Naive thymus-derived CD4-positive, alpha-beta T cell (primary cell): ENCODE data around the gene NKD1. TPM values are rescaled to one million over a fixed set of nuclear protein-coding genes. Genes with fewer than 3 reads are reported as not detected.

ENCODE experiments used
- ATAC-seq: fragments of 150-1000 bp; cut with Tn5 transposase; 2 replicates; pipeline ENCODE4 v1.10.0; 2021; ENCODE audit warnings: mild to moderate bottlenecking, moderate library complexity
- CTCF ChIA-PET: fragments of 350-600 bp; sonication (Branson Sonifier 250); formaldehyde crosslinking; loops from one replicate; lab custom pipeline; 2021; ENCODE audit warnings: antibody characterized with exemption; lab: Charles Lee
- POLR2A ChIA-PET: fragments of 350-600 bp; sonication (Branson Sonifier 250); formaldehyde crosslinking; loops from one replicate; lab custom pipeline; 2021; ENCODE audit warnings: antibody characterized with exemption, inconsistent platforms; lab: Charles Lee
- DNase-seq, 9 donors: peaks; one replicate each; pipeline versions ENCODE4 v3.0.0 to v3.0.0-alpha.2; 2020 to 2022; ENCODE audit warnings: mixed read lengths in 1 of 9
- H3K27ac ChIP-seq: one replicate; pipeline ENCODE4 v1.7.0; 2013; ENCODE audit warnings: mild to moderate bottlenecking, low read depth, low read length, moderate library complexity
- H3K27me3 ChIP-seq, 2 donors: one replicate each; pipeline ENCODE4 v1.7.0; 2013; ENCODE audit warnings: low read length in 2 of 2, mild to moderate bottlenecking in 2 of 2, moderate library complexity in 2 of 2; ENCODE audit not compliant: control insufficient read depth in 2 of 2, insufficient read depth in 2 of 2
- H3K36me3 ChIP-seq, 3 experiments: 1 replicate in 2 of 3; 2 replicates in 1 of 3; pipeline ENCODE4 v1.7.0; 2013; ENCODE audit warnings: low read length in 3 of 3, mild to moderate bottlenecking in 3 of 3, moderate library complexity in 1 of 3; ENCODE audit not compliant: insufficient read depth in 3 of 3, control insufficient read depth in 2 of 3
- H3K4me1 ChIP-seq, 2 donors: one replicate each; pipeline ENCODE4 v1.7.0; 2013; ENCODE audit warnings: low read length in 2 of 2, mild to moderate bottlenecking in 2 of 2, moderate library complexity in 1 of 2; ENCODE audit not compliant: control insufficient read depth in 2 of 2, insufficient read depth in 2 of 2
- H3K4me3 ChIP-seq: 2 replicates; pipeline ENCODE4 v1.7.0; 2013; ENCODE audit warnings: mild to moderate bottlenecking, low read length
- H3K9me3 ChIP-seq, 3 experiments: 1 replicate in 2 of 3; 2 replicates in 1 of 3; pipeline ENCODE4 v1.7.0; 2013; ENCODE audit warnings: low read length in 3 of 3; ENCODE audit not compliant: control insufficient read depth in 2 of 3
- H3K27ac Mint-ChIP-seq, 9 donors: one replicate each; pipeline ENCODE4 v1.8.0; 2020 to 2022; ENCODE audit warnings: mixed read lengths in 9 of 9, mild to moderate bottlenecking in 8 of 9, moderate library complexity in 5 of 9, inconsistent platforms in 2 of 9
- H3K27me3 Mint-ChIP-seq, 5 donors: one replicate each; pipeline ENCODE4 v1.8.0; 2021 to 2022; ENCODE audit warnings: mixed read lengths in 5 of 5, mild to moderate bottlenecking in 1 of 5
- H3K36me3 Mint-ChIP-seq, 5 donors: one replicate each; pipeline ENCODE4 v1.8.0; 2020 to 2022; ENCODE audit warnings: mixed read lengths in 5 of 5, mild to moderate bottlenecking in 3 of 5, inconsistent platforms in 1 of 5
- H3K4me1 Mint-ChIP-seq, 7 donors: one replicate each; pipeline ENCODE4 v1.8.0; 2020 to 2022; ENCODE audit warnings: mixed read lengths in 7 of 7, mild to moderate bottlenecking in 3 of 7, inconsistent platforms in 1 of 7
- H3K4me3 Mint-ChIP-seq, 10 donors: one replicate each; pipeline ENCODE4 v1.8.0; 2020 to 2022; ENCODE audit warnings: mild to moderate bottlenecking in 10 of 10, mixed read lengths in 10 of 10, moderate library complexity in 6 of 10, inconsistent platforms in 2 of 10
- H3K9me3 Mint-ChIP-seq, 11 donors: one replicate each; pipeline ENCODE4 v1.8.0; 2020 to 2022; ENCODE audit warnings: mixed read lengths in 11 of 11, mild to moderate bottlenecking in 4 of 11, inconsistent platforms in 1 of 11, moderate library complexity in 1 of 11
- intact Hi-C, 2 donors: fragments of 100-400 bp; cut with micrococcal nuclease; formaldehyde crosslinking; loops; one replicate each; pipeline ENCODE4 v1.15.1; 2023
- polyA plus RNA-seq, 2 donors: library from polyadenylated mRNA; unstranded; fragments of 300-500 nt; fragmentation: Illumina TruSeq; gene quantifications; one replicate each; pipeline ENCODE4 v1.2.3, GENCODE V29; 2021
- total RNA-seq, 6 experiments: library from RNA in 5 of 6; stranded (reverse) in 5 of 6; gene quantifications; 1 replicate in 5 of 6; 2 replicates in 1 of 6; pipeline ENCODE4 v1.2.3 and lab custom pipeline; 2021 to 2026

NKD1 gene
- total and polyA plus RNA-seq, 7 experiments from 2014 or later = 0.36 to 7.9 (median 5.0) TPM

- H3K4me3 Mint-ChIP-seq = no peak overlapping the region
- intact Hi-C loops = no loop called here
- no peaks in the 10 kb centered on the region for H3K9me3 Mint-ChIP-seq
- no peak overlapping the region for H3K27ac ChIP-seq
- H3K4me1 Mint-ChIP-seq = peaks cover 10 to 23% (median 14%) of the 10 kb centered on the region in 7 donors
- H3K36me3 Mint-ChIP-seq = peaks cover 0 to 30% (median 13%) of the 10 kb centered on the region in 5 donors
- no peak for ATAC-seq
- H3K4me3 ChIP-seq = no peak overlapping the region
- no peak overlapping the region for H3K27ac Mint-ChIP-seq
- CTCF ChIA-PET = no interaction called here
- H3K4me1 ChIP-seq = peaks cover 0 to 9% of the 10 kb centered on the region in 2 donors
- peaks cover 0 to 40% (median 0%) of the 10 kb centered on the region in 3 experiments for H3K36me3 ChIP-seq
- DNase-seq = no peak
- POLR2A ChIA-PET = no interaction called here
- no peaks in the 10 kb centered on the region for H3K9me3 ChIP-seq
- H3K27me3 Mint-ChIP-seq = no peaks in the 10 kb centered on the region
- no peaks in the 10 kb centered on the region for H3K27me3 ChIP-seq
Observed at GRCh38 chr16:50631985-50632576, 83.9 kb downstream of the NKD1 start.

- no peaks in the 10 kb centered on the region for H3K27me3 ChIP-seq
- no peak overlapping the region for H3K27ac ChIP-seq
- no peaks in the 10 kb centered on the region for H3K9me3 Mint-ChIP-seq
- H3K4me3 ChIP-seq = no peak overlapping the region
- peaks cover 0 to 13% (median 8%) of the 10 kb centered on the region in 7 donors for H3K4me1 Mint-ChIP-seq
- intact Hi-C loops = no loop called here
- peaks cover 0 to 40% (median 0%) of the 10 kb centered on the region in 3 experiments for H3K36me3 ChIP-seq
- DNase-seq (no peak), ATAC-seq (no peak)
- H3K27ac Mint-ChIP-seq = no peak overlapping the region
- CTCF ChIA-PET = no interaction called here
- H3K36me3 Mint-ChIP-seq = peaks cover 0 to 30% (median 13%) of the 10 kb centered on the region in 5 donors
- no peaks in the 10 kb centered on the region for H3K27me3 Mint-ChIP-seq
- H3K4me1 ChIP-seq = no peaks in the 10 kb centered on the region
- POLR2A ChIA-PET = no interaction called here
- no peak overlapping the region for H3K4me3 Mint-ChIP-seq
- no peaks in the 10 kb centered on the region for H3K9me3 ChIP-seq
Observed at GRCh38 chr16:50632927-50633800, 85.0 kb downstream of the NKD1 start.

- H3K36me3 Mint-ChIP-seq = peaks cover 0 to 30% (median 13%) of the 10 kb centered on the region in 5 donors
- Histone ChIP-seq H3K27ac (no peak overlapping the region), H3K4me3 (no peak overlapping the region), H3K9me3 (no peaks in the 10 kb centered on the region), H3K36me3 (peaks cover 0 to 40% (median 0%) of the 10 kb centered on the region in 3 experiments), H3K27me3 (no peaks in the 10 kb centered on the region), H3K4me1 (no peaks in the 10 kb centered on the region)
- H3K4me3 Mint-ChIP-seq = no peak overlapping the region
- POLR2A ChIA-PET = no interaction called here
- no peaks in the 10 kb centered on the region for H3K9me3 Mint-ChIP-seq
- H3K4me1 Mint-ChIP-seq = peaks cover 0 to 13% (median 8%) of the 10 kb centered on the region in 7 donors
- no peak for ATAC-seq
- no peak for DNase-seq
- H3K27me3 Mint-ChIP-seq = no peaks in the 10 kb centered on the region
- CTCF ChIA-PET = interaction anchor here (0.7 kb wide), 1 partner anchor 383 kb away, joined by 3 read pairs; no protein-coding TSS in a partner anchor
- peak overlapping the region in 1 of 9 donors; percentile 57 for H3K27ac Mint-ChIP-seq
- intact Hi-C loops = no loop called here
Observed at GRCh38 chr16:50634090-50634489, 85.9 kb downstream of the NKD1 start.

- ATAC-seq (no peak), DNase-seq (no peak)
- Mint-ChIP-seq H3K9me3 (no peaks in the 10 kb centered on the region), H3K27ac (peak overlapping the region in 2 of 9 donors; percentile 17 to 20), H3K36me3 (peaks cover 0 to 25% (median 13%) of the 10 kb centered on the region in 5 donors), H3K4me1 (peaks cover 0 to 13% (median 8%) of the 10 kb centered on the region in 7 donors), H3K4me3 (no peak overlapping the region), H3K27me3 (no peaks in the 10 kb centered on the region)
- Histone ChIP-seq H3K27ac (no peak overlapping the region), H3K27me3 (no peaks in the 10 kb centered on the region), H3K4me1 (no peaks in the 10 kb centered on the region), H3K36me3 (peaks cover 0 to 38% (median 0%) of the 10 kb centered on the region in 3 experiments), H3K9me3 (no peaks in the 10 kb centered on the region), H3K4me3 (no peak overlapping the region)
- POLR2A ChIA-PET = no interaction called here
- intact Hi-C loops = no loop called here
- CTCF ChIA-PET = interaction anchor here (0.8 kb wide), 1 partner anchor 10 kb away, joined by 3 read pairs; no protein-coding TSS in a partner anchor
Observed at GRCh38 chr16:50634947-50635346, 86.8 kb downstream of the NKD1 start.

- ATAC-seq = no peak
- no peak overlapping the region for H3K4me3 Mint-ChIP-seq
- ChIA-PET POLR2A (interaction anchor here (0.8 kb wide), 1 partner anchor 111 kb away, joined by 3 read pairs; no protein-coding TSS in a partner anchor), CTCF (interaction anchor here (0.6 to 1.4 kb wide), 3 partner anchors 9 to 280 kb away, joined by 3 read pairs; no protein-coding TSS in a partner anchor)
- peaks cover 0 to 13% (median 8%) of the 10 kb centered on the region in 7 donors for H3K4me1 Mint-ChIP-seq
- Histone ChIP-seq H3K4me1 (no peaks in the 10 kb centered on the region), H3K36me3 (peaks cover 0 to 31% (median 0%) of the 10 kb centered on the region in 3 experiments), H3K4me3 (no peak overlapping the region), H3K9me3 (no peaks in the 10 kb centered on the region), H3K27ac (no peak overlapping the region), H3K27me3 (no peaks in the 10 kb centered on the region)
- peaks cover 0 to 24% (median 13%) of the 10 kb centered on the region in 5 donors for H3K36me3 Mint-ChIP-seq
- peak in 3 of 9 donors; percentile 24 to 35 (median 33) for DNase-seq
- peak overlapping the region in 4 of 9 donors; percentile 38 to 81 (median 57) for H3K27ac Mint-ChIP-seq
- no peaks in the 10 kb centered on the region for H3K27me3 Mint-ChIP-seq
- no peaks in the 10 kb centered on the region for H3K9me3 Mint-ChIP-seq
- intact Hi-C loops = no loop called here
Observed at GRCh38 chr16:50635505-50636392, 87.6 kb downstream of the NKD1 start.
